GM19035 (cell line): ENCODE results near the gene PUS3.
A peak's percentile ranks its signal among the peaks of the same experiment; 100 is the strongest.
"Not testable (repeated sequence)": the region's sequence is repeated elsewhere in the genome, so short reads cannot be mapped to it uniquely, and the experiment has no call there.

Experiments used
- ATAC-seq: cut with Tn5 transposase; IDR thresholded peaks from one replicate; pipeline ENCODE4 v1.9.1; 2021; ENCODE audit not compliant: unreplicated experiment

Gene PUS3

GRCh38 chr11:125922156-125922555 lies 19.1 kb upstream of the PUS3 start:
- no peak for ATAC-seq

- ATAC-seq, result no peak
These were observed 18.0 kb upstream of the PUS3 start for GRCh38 chr11:125921042-125921441.

- no peak for ATAC-seq
These were observed 15.3 kb upstream of the PUS3 start for GRCh38 chr11:125918140-125918840.

GRCh38 chr11:125916683-125917347 lies 13.8 kb upstream of the PUS3 start:
- no peak for ATAC-seq

GRCh38 chr11:125914601-125915000 lies 11.6 kb upstream of the PUS3 start:
- not testable (repeated sequence) for ATAC-seq

- no peak for ATAC-seq
These were observed 7.3 kb upstream of the PUS3 start for GRCh38 chr11:125910226-125910849.

- ATAC-seq, result no peak
These were observed 1.7 kb upstream of the PUS3 start for GRCh38 chr11:125904678-125905077.

- ATAC-seq, result no peak
These were observed 979 bp upstream of the PUS3 start, which contains the start of gene DDX25 for GRCh38 chr11:125903711-125904659. Gene DDX25, plus strand, starts transcription at chr11:125904508. Its CDS starts 10 bp downstream, at chr11:125904518.

- peak; percentile 3 for ATAC-seq
These were observed 604 bp downstream of the PUS3 start for GRCh38 chr11:125902277-125902926.

GRCh38 chr11:125901872-125902271 lies 1.1 kb downstream of the PUS3 start:
- ATAC-seq, result no peak

GRCh38 chr11:125892994-125893393 lies 10.0 kb downstream of the PUS3 start:
- no peak for ATAC-seq

- ATAC-seq, result no peak
These were observed 10.9 kb downstream of the PUS3 start for GRCh38 chr11:125892071-125892470.

GRCh38 chr11:125890447-125891100 lies 12.4 kb downstream of the PUS3 start:
- ATAC-seq, result no peak

- peak; percentile 88 for ATAC-seq
These were observed 15.4 kb downstream of the PUS3 start, which contains the start of gene HYLS1 for GRCh38 chr11:125887373-125888324. Gene HYLS1, plus strand, starts transcription at chr11:125887668. Its CDS starts 11,701 bp downstream, at chr11:125899369.

- peak; percentile 39 for ATAC-seq
These were observed 16.0 kb downstream of the PUS3 start for GRCh38 chr11:125886997-125887372.

GRCh38 chr11:125883375-125883774 lies 19.6 kb downstream of the PUS3 start:
- ATAC-seq, result no peak

- ATAC-seq, result no peak
These were observed 21.7 kb downstream of the PUS3 start for GRCh38 chr11:125881291-125881690.

- peak; percentile 83 for ATAC-seq
These were observed 28.4 kb downstream of the PUS3 start for GRCh38 chr11:125874556-125875124.
